ENCODE measurements around the gene SUPT3H.

Gene SUPT3H

GRCh38 chr6:45371924-45372573 lies 5.7 kb downstream of the SUPT3H start:
- TF ChIP-seq, protein P1, sequence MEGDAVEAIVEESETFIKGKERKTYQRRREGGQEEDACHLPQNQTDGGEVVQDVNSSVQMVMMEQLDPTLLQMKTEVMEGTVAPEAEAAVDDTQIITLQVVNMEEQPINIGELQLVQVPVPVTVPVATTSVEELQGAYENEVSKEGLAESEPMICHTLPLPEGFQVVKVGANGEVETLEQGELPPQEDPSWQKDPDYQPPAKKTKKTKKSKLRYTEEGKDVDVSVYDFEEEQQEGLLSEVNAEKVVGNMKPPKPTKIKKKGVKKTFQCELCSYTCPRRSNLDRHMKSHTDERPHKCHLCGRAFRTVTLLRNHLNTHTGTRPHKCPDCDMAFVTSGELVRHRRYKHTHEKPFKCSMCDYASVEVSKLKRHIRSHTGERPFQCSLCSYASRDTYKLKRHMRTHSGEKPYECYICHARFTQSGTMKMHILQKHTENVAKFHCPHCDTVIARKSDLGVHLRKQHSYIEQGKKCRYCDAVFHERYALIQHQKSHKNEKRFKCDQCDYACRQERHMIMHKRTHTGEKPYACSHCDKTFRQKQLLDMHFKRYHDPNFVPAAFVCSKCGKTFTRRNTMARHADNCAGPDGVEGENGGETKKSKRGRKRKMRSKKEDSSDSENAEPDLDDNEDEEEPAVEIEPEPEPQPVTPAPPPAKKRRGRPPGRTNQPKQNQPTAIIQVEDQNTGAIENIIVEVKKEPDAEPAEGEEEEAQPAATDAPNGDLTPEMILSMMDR (IDR thresholded peaks at IDR 0.05; ENCODE audit: low read depth, low read length), result no peak
- no peak overlapping the region for H3K4me3 ChIP-seq (ENCODE audit: low read depth, low read length)

DNA sequence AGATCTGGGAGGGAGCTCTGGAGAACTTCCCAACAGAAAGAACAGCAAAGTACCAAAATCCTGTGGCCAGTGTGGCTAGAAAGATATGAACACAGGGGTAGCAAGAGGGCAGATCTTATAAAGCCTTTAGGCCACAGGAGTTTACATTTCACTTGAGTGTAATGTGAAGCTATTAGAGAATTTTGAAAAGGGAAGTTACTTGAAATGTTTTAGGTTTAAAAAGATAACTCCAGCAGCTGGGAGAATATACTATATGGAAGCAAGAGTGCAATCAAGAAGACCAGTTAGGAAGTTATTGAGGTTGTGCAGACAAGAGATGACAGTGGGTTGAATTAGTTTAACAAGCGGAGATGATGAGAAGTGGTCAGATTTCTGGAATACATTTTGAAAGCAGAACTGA lies 7.9 kb downstream of the SUPT3H start:
- TF ChIP-seq, protein P1 (IDR thresholded peaks at IDR 0.05; ENCODE audit: low read depth, low read length), result no peak
- H3K4me3 ChIP-seq (ENCODE audit: low read depth, low read length), result no peak overlapping the region

- no peak overlapping the region for H3K4me3 ChIP-seq (ENCODE audit: low read depth, low read length)
- TF ChIP-seq, protein P1 (IDR thresholded peaks at IDR 0.05; ENCODE audit: low read depth, low read length), result no peak
These were observed 9.7 kb downstream of the SUPT3H start for GRCh38 chr6:45367999-45368398.

DNA sequence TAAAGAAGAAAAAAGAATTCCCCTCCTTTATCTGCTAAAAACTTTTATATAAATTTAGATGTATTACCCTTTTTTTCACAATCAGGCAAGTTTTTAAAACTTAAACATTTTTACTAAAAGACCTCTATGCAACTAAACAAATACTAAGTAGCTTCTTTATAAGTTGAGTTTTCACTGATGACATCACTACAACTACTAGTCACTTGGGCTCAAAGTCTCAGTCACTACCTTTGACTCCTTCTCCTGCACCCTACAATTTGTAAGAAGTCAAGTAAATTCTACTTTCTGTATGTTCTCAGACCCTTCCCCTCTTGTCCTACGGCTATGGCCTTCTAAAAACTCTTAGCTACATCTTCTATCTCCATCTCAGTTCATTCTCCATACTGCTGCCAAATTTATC lies 11.2 kb downstream of the SUPT3H start:
- TF ChIP-seq, protein P1 (IDR thresholded peaks at IDR 0.05; ENCODE audit: low read depth, low read length), result no peak
- H3K4me3 ChIP-seq (ENCODE audit: low read depth, low read length), result no peak overlapping the region

- H3K4me3 ChIP-seq (ENCODE audit: low read depth, low read length), result no peak overlapping the region
- TF ChIP-seq, protein P1 (IDR thresholded peaks at IDR 0.05; ENCODE audit: low read depth, low read length), result no peak
These were observed 12.7 kb downstream of the SUPT3H start for GRCh38 chr6:45365036-45365435.

DNA sequence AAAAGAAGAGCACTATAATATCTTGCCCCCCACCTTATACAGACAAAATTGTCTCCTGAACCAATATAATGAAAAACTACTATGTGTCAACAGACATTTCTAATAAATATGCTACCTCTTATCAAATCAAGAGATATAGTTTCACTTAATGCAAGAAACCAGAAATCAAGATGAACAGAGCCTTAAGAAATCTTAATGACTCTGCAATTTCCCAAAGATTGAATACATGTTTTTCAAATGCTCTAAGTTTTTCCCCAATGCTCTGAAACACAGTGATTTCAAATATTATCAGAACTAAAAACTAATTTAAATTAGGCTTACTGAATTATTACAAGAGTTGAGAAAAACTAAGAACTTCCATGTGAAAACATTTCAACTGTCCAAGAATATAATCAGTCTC lies 13.3 kb downstream of the SUPT3H start:
- TF ChIP-seq, protein P1 (IDR thresholded peaks at IDR 0.05; ENCODE audit: low read depth, low read length), result no peak
- no peak overlapping the region for H3K4me3 ChIP-seq (ENCODE audit: low read depth, low read length)

DNA sequence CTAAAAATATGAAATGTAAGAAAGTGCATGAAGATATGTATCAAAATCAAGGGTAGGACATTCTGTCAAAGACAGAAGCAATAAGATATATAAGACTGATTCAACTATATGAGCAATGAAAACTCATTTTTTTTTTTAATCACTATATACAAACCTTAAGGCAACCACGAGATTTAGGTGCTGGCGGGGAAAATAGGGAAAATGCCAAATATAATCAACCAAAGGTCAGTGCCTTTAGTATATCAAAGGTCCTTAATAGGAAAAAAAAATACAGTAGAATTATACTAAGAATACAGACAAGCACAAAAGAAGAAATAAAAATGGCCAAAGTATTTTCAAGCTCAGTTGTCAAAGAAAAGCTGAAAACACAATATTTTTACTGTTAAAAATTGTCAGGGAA lies 24.1 kb downstream of the SUPT3H start:
- TF ChIP-seq, protein P1 (IDR thresholded peaks at IDR 0.05; ENCODE audit: low read depth, low read length), result no peak
- H3K4me3 ChIP-seq (ENCODE audit: low read depth, low read length), result no peak overlapping the region

Measured in WI38 (cell line).